NCI-H146 (cell line): ENCODE data around the gene LRMDA.
"Not testable (repeated sequence)": the region's sequence is repeated elsewhere in the genome, so short reads cannot be mapped to it uniquely, and the experiment has no call there.

Experiments
- DNase-seq: peaks from one replicate; lab custom pipeline; 2025; lab: John Stamatoyannopoulos, UW

The LRMDA gene

DNA sequence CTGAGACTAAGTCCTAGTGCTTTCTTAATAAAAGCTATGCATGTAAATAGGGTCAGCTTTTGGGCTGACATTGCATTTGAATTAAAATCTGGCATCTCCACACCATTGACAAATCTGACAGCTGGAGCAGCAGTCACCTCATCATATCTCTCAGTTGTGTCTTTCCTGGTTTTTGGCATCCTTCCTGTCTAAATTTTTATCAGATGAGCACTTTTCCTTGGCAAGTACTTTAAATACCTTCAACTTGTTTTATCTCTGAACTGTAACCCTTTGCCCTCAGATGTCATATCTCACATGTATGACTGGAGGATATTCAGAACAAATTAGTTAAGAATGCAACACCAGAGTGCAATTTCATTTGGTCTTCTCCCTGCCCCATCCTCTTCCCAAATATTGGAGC is 1066.2 kb downstream of the LRMDA start:
- no peak for DNase-seq

DNA sequence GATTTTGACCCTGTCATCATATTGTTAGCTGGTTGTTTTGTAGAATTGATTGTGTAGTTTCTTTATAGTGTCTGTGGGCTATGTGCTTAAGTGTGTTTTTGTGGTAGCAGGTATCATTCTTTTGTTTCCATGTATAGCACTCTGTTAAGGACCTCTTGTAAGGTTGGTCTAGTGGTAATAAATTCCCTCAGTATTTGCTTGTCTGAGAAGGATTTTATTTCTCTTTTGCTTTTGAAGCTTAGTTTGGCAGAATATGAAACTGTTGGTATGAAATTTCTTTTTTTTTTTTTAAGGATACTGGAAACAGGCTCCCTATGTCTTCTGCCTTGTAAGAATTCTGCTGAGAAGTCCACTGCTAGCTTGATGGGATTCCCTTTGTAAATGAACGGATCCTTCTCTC is 1073.4 kb downstream of the LRMDA start:
- no peak for DNase-seq

GRCh38 chr10:76509446-76509845 is 1078.0 kb downstream of the LRMDA start:
- no peak for DNase-seq

- no peak for DNase-seq
These were observed 1082.9 kb downstream of the LRMDA start for GRCh38 chr10:76514321-76514720.

GRCh38 chr10:76514869-76515268 is 1083.4 kb downstream of the LRMDA start:
- no peak for DNase-seq

DNA sequence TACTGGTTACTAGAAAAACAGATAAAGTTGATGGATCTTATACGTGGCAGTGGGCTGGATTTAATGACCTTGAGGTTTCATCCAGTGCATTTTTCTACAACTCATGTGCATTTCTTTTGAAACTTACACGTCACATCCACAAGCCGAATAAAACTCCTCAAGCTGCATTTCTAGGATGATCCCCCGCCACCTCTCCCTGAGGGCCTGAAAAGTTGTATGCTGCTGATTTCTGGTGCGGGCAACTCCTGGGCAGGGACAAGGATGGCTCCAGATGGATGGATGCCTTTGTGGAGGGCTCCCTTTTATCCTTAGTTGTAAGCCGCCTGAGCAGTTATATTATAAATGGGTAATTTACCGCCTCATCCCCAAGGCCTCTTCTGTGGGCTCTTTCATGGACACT is 1091.1 kb downstream of the LRMDA start:
- no peak for DNase-seq

- no peak for DNase-seq
These were observed 1091.8 kb downstream of the LRMDA start for GRCh38 chr10:76523246-76523645.

DNA sequence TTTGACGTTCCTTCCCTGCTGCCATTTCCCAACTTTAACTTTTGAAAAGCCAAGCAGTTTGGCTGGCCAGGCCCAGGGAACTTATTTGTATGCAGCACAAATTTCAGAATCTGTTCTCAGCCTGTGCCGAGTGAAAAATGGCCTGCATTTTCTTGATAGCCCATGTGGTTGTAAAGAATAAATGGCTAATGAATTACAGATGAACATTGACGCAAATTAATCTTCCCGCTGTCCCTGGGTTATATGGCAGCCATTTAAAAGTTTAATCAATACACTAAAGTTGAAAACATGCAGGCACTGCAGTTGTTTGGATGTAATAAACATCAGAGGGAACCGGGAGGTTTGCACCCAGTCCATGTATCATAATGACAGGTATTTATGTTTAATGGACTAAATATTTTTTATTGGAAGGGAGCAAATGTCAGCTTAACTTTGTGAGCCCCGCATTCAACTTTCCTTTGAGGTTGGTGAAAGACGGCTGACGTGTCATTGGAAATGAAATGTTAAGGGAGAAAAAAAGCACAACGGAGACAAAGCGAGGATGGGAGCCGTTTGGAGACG is 1092.4 kb downstream of the LRMDA start:
- no peak for DNase-seq

GRCh38 chr10:76526833-76527232 is 1095.4 kb downstream of the LRMDA start:
- DNase-seq, result not testable (repeated sequence)

GRCh38 chr10:76540331-76540730 is 1108.9 kb downstream of the LRMDA start:
- DNase-seq, result no peak

DNA sequence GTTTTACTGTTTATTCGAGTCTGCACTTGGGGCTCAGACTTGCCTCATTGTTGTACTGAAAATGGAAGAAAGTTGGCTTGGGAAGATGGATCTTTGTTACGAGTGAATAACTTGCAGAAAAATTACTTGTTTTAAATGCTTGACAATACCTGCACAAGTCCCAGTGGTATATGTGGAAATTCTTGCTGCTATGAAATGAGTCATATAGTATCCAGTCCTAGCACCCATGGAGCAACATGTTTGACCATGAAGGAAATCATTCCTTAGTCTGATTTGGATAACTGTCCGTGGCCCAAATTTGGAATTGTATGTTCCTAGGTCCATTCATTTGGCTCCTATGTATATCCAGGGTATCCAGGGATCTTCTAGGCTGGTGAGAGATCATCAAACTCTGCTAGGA is 1109.4 kb downstream of the LRMDA start:
- no peak for DNase-seq

DNA sequence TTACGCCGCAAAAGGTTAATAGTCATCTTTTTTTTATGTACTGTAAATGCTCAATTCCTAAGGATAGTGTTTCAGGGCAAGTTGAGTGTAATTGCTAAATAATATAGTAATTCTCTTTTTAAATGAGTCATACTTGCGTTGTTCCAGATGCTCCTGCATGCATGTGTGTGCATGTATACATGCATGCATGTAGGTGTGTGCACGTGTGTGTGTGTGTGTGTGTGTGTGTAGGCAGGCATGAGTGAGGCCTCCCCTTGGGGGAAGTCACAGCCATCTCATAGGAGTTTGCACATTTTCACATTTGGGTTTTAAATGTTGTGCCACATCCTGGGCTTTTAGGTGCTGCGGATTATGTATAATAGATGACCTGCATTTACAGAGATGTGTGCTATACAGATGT is 1110.4 kb downstream of the LRMDA start:
- DNase-seq, result no peak

DNA sequence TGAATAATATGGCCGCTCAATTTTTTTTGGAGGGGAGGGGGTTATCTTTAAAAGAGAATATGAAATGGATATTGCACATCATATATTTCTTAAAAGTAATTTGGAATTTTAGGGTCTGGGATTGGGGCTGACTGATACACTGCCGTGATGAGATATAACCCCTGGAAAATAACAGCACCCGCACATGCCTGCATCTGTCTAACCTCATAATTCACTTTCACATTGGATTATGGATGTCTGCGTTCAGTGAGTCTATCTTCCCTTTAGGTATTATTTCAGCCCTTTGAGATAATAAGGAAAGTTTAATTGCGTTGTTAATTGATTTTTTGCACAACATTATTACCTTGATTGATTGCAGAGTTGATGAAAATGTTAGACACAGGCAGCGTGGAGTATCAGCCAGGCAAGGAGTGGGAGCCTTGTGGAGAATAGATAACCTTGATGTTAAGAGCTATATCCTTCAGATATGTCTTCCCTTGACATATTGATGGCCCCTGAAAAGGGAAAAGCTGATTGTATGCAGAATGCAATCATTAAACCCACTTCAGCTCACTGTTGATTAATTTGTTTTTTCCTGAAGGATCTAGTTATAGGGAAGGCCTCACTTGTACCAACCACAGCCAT is 1111.0 kb downstream of the LRMDA start:
- no peak for DNase-seq

DNA sequence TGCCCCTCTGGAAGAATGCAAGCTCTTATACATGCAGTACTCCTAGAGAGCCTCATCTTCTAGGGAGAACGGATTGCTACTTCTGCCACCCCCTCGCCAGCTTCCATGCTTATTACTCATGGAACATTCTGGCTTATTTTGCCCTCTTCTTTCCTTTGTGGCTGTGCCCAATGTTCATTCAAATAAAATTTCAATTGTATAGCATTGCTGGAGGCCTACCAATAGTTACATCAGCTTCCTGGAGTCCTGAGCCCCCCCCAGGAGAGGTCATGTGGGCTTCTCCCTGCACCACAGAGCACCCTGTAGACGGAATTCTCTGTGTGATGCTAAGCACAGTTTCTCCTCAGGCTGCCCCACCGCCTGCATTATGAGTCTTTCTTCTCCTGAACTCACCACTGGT is 1112.2 kb downstream of the LRMDA start:
- no peak for DNase-seq

DNA sequence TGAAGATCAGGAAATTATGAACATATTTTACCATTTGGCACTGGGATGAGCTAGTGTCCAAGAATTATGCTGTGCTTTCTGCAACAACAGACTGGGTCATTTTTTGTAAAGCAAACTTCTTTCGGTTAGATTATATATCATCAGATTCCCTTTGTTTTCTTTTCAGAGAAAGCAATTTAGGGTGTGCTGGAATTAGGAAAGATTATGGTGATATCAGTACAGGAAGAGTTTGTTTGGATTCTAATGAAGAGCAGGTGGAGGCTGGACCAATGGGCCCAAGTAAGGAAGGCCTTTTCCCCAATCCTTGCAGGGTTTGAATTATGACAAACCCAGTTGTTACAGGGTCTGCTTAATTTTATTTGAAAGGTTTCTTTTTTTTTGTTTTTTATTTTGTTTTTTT is 1113.4 kb downstream of the LRMDA start:
- DNase-seq, result no peak

DNA sequence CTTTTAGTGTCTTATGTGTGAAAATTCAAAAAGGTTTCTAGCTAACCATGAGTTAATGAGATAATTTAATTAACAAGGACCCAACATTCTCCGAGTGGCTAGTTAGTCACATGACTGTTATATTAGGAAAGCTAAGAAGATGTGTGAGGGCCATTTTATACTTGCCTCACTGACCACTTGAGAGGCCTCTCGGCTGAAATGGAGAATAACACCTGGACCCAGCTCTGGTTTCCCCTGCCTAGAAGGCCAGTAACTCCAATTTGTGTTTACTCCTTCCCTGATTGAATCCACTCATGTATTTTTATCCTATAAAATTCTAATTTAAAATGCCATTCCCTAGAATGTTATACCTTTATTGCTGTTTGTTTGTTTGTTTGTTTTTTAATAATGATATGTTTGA is 1115.0 kb downstream of the LRMDA start:
- no peak for DNase-seq

DNA sequence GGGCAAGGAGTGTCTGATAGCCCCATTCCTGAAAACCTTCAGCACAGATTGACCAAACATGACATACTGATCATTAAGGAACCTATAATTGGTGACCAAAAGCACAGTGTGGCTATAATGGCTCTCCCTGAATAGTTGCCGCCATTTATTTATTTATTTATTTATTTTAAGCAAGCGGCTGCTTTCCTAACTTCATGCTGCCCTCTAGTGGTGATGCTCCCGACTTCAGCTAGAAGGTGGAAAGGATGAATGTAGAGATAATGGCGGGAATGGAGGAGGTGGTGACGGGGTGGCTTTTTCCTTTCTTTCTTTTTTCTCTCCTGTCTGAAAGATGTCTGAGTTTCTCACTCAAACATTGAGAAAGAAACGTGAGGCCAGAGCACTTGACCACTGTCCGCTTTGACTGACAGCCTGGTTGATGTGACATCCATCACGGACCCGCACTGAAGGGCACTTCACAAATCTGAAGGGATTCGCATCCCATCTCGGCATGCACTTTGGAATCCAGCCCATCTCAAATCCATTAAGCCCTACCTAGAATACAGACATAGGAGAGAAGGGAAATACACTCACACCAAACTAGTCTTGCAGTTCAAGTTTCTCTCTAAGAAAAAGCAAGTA is 1116.0 kb downstream of the LRMDA start:
- DNase-seq, result peak; percentile 84

- DNase-seq, result no peak
These were observed 1117.3 kb downstream of the LRMDA start for GRCh38 chr10:76548716-76549115.

DNA sequence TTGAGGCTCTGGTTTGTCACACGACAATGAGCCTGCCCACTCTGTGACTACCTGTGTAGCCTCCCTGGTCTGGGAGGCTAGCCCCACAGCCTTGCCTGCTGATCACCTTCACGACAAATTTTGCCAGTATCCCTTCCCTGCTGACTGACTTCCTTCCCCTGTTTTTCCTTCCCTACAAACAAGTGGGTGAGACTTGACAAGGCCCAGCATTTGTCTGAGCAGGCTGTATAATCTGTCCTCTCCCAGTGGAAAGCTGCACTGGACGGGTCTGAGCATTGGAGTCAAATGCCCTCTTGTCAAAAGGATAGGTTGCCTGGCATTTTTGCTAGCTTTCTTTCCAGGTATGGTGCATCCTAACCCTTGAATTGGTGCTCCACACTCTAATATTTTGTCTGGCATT is 1117.7 kb downstream of the LRMDA start:
- no peak for DNase-seq

GRCh38 chr10:76550806-76551205 is 1119.4 kb downstream of the LRMDA start:
- no peak for DNase-seq

DNA sequence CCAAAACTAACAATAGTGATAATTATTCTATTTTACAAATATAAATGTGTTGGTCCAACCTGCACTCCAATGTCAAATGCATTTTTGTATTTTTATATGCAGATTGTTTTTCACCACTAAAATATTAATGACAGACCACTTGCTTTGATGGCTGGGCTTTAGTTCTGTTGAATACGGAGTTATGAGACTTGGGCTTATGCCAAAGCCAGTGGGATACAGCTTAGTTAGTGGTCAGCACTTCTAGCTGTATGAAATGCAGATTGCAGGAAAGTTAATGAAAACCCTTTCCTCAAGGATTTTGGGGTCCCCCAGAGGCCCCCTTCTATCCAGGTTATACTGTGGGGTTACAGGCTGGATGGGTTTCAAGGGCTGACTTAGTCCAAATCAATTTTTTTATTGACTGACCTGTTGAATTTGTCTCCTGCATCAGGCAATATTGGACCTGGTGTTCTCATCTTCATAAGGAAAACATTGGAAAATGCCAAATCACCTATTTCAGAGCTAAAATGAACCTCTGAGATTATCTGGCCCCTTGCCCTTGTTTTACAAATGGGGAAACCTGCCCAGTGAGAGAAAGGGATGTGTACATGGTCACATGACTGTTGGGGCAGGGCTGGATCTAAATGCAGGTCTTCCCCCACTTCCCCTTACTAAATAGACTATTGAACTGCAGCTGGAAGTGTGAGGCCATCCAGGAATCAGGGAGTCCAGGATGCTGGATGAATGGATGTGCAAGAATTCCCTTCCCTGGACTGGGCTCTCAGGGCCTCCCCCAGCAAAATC is 1120.9 kb downstream of the LRMDA start:
- DNase-seq, result no peak

GRCh38 chr10:76553263-76554032 is 1122.0 kb downstream of the LRMDA start:
- DNase-seq, result no peak
